GM12875 (cell line): ENCODE results near the gene SMAD4.

Source experiments
- H3K4me3 ChIP-seq: one replicate; pipeline ENCODE4 v1.5.1; 2011; ENCODE audit warnings: low read depth, low read length, control low read depth
- TF ChIP-seq, protein P1 (sequence below): IDR thresholded peaks from 2 replicates; pipeline ENCODE4 v1.5.1; 2011; ENCODE audit warnings: low read depth, mild to moderate bottlenecking, control low read depth, inconsistent platforms, low read length, moderate library complexity, borderline replicate concordance; ENCODE audit not compliant: insufficient read depth

Gene SMAD4

DNA sequence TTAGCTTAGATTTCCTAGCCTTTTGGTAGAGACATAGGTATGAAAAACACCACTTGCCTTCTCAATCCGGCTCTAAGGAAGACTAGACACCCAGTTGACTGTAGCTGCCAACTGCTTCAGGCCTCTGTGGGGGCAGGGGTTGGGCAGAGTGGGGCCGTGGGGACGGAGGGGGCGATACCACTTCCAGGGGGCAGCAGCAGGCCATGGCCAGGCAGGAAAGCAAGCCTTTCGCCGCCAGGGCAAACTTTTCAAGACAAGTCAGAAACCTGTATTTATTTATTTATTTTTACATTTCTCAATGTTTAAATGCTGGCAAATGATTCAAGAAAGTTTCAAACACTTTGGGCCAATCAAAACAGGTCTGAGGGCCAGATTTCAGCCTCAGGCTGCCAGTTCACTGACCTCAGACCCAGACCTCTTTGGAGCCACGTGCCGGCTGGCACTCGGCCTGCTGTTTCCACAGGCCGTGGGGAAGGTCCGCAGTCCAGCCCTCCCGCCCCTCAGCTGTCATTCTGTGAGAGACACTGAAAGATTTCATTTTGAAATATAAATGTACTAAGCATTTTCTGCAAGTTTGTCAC is 103.7 kb downstream of the SMAD4 start:
- no peak overlapping the region for H3K4me3 ChIP-seq
- TF ChIP-seq, protein P1, sequence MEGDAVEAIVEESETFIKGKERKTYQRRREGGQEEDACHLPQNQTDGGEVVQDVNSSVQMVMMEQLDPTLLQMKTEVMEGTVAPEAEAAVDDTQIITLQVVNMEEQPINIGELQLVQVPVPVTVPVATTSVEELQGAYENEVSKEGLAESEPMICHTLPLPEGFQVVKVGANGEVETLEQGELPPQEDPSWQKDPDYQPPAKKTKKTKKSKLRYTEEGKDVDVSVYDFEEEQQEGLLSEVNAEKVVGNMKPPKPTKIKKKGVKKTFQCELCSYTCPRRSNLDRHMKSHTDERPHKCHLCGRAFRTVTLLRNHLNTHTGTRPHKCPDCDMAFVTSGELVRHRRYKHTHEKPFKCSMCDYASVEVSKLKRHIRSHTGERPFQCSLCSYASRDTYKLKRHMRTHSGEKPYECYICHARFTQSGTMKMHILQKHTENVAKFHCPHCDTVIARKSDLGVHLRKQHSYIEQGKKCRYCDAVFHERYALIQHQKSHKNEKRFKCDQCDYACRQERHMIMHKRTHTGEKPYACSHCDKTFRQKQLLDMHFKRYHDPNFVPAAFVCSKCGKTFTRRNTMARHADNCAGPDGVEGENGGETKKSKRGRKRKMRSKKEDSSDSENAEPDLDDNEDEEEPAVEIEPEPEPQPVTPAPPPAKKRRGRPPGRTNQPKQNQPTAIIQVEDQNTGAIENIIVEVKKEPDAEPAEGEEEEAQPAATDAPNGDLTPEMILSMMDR = no peak
